HK-2 (cell line): ENCODE results near the gene GFAP.

Experiments
- DNase-seq: peaks from one replicate; pipeline ENCODE4 v3.0.0-alpha.2; 2018; ENCODE audit not compliant: unreplicated experiment

The GFAP gene

DNA sequence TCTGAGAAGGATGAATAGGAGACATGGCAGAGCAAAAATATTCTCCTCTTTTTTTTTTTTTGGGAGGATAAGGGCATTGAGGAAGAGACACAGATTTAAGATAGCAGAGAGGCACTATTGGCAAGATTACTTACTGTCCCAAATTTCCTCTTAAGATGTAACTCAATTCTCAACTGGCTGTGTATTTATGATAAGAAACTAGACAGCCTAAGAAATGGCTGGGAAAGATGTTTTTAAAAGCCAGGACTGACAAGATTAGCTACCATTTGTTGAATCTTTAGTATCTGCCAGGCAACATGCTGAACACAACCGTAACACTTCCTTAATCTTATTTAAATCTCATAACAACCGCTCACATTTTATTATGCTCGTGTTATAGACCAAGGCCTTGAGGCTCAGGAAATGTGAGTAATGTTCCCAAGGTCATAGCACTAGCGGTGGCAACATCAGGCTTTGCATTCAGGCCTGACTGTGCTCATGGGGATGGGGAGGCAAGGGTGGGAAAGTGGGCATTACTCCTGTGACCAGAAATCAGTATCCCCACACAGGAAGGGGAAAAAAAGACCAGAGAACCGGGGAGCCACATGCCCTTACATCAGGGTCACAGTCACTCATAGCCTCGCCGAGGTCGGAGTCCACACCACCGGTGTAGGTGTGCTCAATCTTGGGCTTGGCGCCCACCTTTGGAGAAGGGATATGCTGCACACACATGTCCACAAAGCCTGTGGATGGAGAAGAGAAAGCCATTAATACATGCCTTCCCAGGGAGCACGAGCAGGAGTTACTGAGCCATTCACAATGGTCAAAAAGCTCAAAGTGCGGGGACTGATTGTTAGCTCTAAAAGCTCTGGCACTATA, 52.0 kb downstream of the GFAP start:
- no peak for DNase-seq

DNA sequence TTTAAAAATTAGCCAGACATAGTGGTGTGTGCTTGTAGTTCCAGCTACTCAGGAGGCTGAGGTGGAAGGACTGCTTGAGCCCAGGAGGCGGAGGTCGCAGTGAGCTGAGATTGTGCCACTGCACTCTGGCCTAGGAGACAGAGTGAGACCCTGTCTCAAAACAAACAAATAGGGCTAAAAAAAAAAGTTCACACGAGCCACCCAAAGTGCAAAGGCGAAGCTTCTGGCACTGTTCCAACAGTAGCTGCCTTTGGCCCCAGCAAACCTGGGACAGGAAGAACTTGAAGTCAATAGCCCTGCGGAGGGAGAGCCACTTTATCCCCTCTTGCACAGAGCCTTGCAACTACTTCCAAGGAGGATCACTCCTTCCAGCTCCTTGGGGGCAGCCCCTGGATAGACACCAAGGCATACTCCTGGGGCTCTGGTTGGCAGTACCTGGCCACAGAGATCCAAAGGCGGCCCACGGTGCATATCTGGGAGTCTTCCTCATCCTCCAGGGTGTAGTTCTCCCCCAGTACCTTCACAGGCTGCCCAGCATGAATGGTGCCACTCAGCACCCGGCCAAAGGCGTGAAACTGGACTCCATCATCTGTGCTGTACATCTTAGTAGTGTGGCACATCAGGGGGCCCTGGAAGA, 52.9 kb downstream of the GFAP start:
- no peak for DNase-seq

GRCh38 chr17:44859701-44860100, 55.6 kb downstream of the GFAP start:
- DNase-seq, result no peak

DNA sequence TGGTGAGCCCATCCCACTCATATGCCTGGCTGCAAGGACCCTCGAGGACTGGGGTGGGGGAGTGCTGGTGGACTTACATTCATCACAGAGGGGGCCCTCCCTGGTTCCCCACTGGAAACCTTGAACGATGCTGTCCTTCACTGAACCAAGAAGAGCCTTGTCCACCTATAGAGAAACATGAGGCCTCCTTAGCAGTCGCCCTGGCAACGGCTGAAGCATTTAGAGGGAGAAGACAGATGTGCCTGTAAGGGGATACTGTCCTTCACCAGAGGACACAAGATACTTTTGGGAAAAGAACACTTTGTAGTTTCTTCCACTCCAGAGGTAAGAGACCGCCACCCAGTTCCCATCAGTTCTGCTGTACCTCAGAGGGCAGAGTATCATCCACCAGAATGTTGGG, 61.1 kb downstream of the GFAP start:
- no peak for DNase-seq
